ENCODE results near the gene NACC2.

DNA sequence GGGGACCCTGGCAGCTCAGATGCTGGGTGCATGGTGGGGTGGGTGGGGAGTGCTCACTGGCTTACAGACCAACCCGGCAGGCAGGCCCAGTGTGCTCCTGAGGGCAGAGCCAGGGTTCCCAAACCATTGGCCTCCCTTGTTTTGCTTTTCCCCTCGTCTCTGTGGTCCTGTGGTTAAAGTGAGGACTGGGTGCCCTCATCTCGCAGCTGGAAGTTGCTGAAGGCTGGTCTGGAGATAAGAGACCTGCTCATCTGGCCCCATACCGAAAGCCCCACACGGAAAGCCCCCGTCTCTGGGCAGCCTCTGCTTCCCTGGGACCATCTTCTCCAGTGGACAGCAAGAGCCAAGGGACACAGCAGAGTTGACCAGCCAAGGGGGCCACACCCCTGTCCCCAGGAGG lies 9.8 kb upstream of the NACC2 start:
- TF ChIP-seq, protein P1, sequence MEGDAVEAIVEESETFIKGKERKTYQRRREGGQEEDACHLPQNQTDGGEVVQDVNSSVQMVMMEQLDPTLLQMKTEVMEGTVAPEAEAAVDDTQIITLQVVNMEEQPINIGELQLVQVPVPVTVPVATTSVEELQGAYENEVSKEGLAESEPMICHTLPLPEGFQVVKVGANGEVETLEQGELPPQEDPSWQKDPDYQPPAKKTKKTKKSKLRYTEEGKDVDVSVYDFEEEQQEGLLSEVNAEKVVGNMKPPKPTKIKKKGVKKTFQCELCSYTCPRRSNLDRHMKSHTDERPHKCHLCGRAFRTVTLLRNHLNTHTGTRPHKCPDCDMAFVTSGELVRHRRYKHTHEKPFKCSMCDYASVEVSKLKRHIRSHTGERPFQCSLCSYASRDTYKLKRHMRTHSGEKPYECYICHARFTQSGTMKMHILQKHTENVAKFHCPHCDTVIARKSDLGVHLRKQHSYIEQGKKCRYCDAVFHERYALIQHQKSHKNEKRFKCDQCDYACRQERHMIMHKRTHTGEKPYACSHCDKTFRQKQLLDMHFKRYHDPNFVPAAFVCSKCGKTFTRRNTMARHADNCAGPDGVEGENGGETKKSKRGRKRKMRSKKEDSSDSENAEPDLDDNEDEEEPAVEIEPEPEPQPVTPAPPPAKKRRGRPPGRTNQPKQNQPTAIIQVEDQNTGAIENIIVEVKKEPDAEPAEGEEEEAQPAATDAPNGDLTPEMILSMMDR (IDR thresholded peaks at IDR 0.05 in 8 of 11, conservative IDR thresholded peaks at IDR 0.05 in 3 of 11) = no peak
- TF ChIP-seq POLR2A (IDR thresholded peaks at IDR 0.05) (no peak), POLR2AphosphoS5 (IDR thresholded peaks at IDR 0.05) (no peak)
